CD4-positive, alpha-beta T cell (primary cell): ENCODE results near the gene CPNE9. TPM values are rescaled to one million over a fixed set of nuclear protein-coding genes. Genes with fewer than 3 reads are reported as not detected.

Source experiments
- ATAC-seq: fragments of 200-7000 bp; cut with Tn5 transposase; one replicate; pipeline ENCODE4 v1.10.0; 2022; ENCODE audit warnings: mild to moderate bottlenecking; ENCODE audit not compliant: poor library complexity
- CTCF ChIA-PET: fragments of 350-600 bp; sonication (Branson Sonifier 250); formaldehyde crosslinking; loops from one replicate; lab custom pipeline; 2021; ENCODE audit warnings: antibody characterized with exemption, inconsistent platforms; lab: Charles Lee
- POLR2A ChIA-PET: fragments of 350-600 bp; sonication (Branson Sonifier 250); formaldehyde crosslinking; loops from one replicate; lab custom pipeline; 2021; ENCODE audit warnings: antibody characterized with exemption, inconsistent platforms; lab: Charles Lee
- DNase-seq, 14 experiments: peaks; one replicate each; pipeline ENCODE4 v3.0.0-alpha.2; 2013 to 2020; ENCODE audit warnings: mixed read lengths in 2 of 14
- H3K27ac ChIP-seq, 2 donors: one replicate each; pipeline versions ENCODE4 v1.5.1 to v1.7.0; 2013; ENCODE audit warnings: low read length in 2 of 2, low read depth in 1 of 2, mild to moderate bottlenecking in 1 of 2
- H3K27me3 ChIP-seq, 2 experiments: 1 replicate in 1 of 2; 2 replicates in 1 of 2; pipeline versions ENCODE4 v1.6.1 to v1.7.0; 2013; ENCODE audit warnings: low read length in 2 of 2, control low read depth in 1 of 2, mild to moderate bottlenecking in 1 of 2, moderate library complexity in 1 of 2; ENCODE audit not compliant: insufficient read depth in 2 of 2, control insufficient read depth in 1 of 2
- H3K36me3 ChIP-seq: one replicate; pipeline ENCODE4 v1.6.1; 2013; ENCODE audit warnings: low read length, control low read depth; ENCODE audit not compliant: insufficient read depth
- H3K4me1 ChIP-seq: one replicate; pipeline ENCODE4 v1.6.1; 2013; ENCODE audit warnings: low read length, control low read depth; ENCODE audit not compliant: insufficient read depth
- H3K4me3 ChIP-seq: one replicate; pipeline ENCODE4 v1.5.1; 2013; ENCODE audit warnings: mild to moderate bottlenecking, low read length, moderate library complexity
- H3K9me3 ChIP-seq, 2 experiments: 1 replicate in 1 of 2; 2 replicates in 1 of 2; pipeline versions ENCODE4 v1.6.1 to v1.7.0; 2013; ENCODE audit warnings: low read length in 2 of 2, mild to moderate bottlenecking in 2 of 2, control low read depth in 1 of 2, moderate library complexity in 1 of 2; ENCODE audit not compliant: control insufficient read depth in 1 of 2, insufficient read depth in 1 of 2
- H3K27ac Mint-ChIP-seq: one replicate; pipeline ENCODE4 v1.8.0; 2020; ENCODE audit warnings: mixed read lengths
- H3K27me3 Mint-ChIP-seq: one replicate; pipeline ENCODE4 v1.8.0; 2021; ENCODE audit warnings: mixed read lengths
- H3K36me3 Mint-ChIP-seq: one replicate; pipeline ENCODE4 v1.8.0; 2021; ENCODE audit warnings: low read depth, mixed read lengths
- H3K4me1 Mint-ChIP-seq: one replicate; pipeline ENCODE4 v1.8.0; 2021; ENCODE audit warnings: low read depth, mixed read lengths
- H3K4me3 Mint-ChIP-seq: one replicate; pipeline ENCODE4 v1.8.0; 2020; ENCODE audit warnings: mild to moderate bottlenecking, mixed read lengths
- H3K9me3 Mint-ChIP-seq: one replicate; pipeline ENCODE4 v1.8.0; 2020; ENCODE audit warnings: mixed read lengths
- intact Hi-C, 2 experiments: fragments of 100-400 bp; cut with DNase I in 1 of 2; cut with micrococcal nuclease in 1 of 2; formaldehyde crosslinking; loops; one replicate each; pipeline versions ENCODE4 v1.15.1 to v1.9.0; 2023 to 2025; cut with DNase I, micrococcal nuclease
- total RNA-seq, 174 experiments: library from RNA in 2 of 174; stranded (reverse) in 2 of 174; gene quantifications; one replicate each; pipeline ENCODE4 v1.2.3 and lab custom pipeline; 2021 to 2026
- TF ChIP-seq, protein P1 (sequence below): fragments of 200-600 bp; IDR thresholded peaks from one replicate; pipeline ENCODE4 v1.8.0; 2022; ENCODE audit warnings: antibody characterized with exemption, mild to moderate bottlenecking

CPNE9 gene
- total RNA-seq, 2 experiments from 2014 or later, result 0.33 to 0.45 TPM

DNA sequence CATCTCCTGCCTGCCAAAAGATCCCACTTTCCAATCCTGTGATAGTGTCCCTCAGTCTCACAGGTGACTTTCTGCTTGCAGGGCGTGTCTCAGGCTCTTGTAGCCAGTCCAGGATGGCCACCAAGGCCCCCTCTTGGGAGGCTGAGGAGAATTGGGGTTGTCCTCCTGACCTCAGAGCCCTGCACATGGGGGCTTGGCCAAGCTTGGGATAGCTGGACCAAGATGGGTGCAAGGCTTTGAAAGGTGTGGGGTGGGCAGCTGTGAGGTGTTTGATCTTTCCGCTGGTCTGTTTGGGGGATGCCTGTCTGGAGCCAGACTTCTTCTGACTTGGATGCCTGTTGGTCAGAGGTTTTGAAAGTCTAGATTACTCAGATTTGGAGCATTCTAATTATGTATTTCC, 12.0 kb upstream of the CPNE9 start:
- H3K4me3 Mint-ChIP-seq, result no peak overlapping the region
- intact Hi-C loops, result no loop called here
- POLR2A ChIA-PET, result no interaction called here
- ATAC-seq (no peak), DNase-seq (no peak)
- Histone ChIP-seq H3K9me3 (no peaks in the 10 kb centered on the region), H3K36me3 (peaks cover 98% of the 10 kb centered on the region), H3K4me3 (no peak overlapping the region), H3K27ac (no peak overlapping the region), H3K4me1 (no peaks in the 10 kb centered on the region), H3K27me3 (no peaks in the 10 kb centered on the region)
- H3K9me3 Mint-ChIP-seq, result no peaks in the 10 kb centered on the region
- CTCF ChIA-PET, result no interaction called here
- no peaks in the 10 kb centered on the region for H3K27me3 Mint-ChIP-seq
- H3K27ac Mint-ChIP-seq, result no peak overlapping the region
- H3K36me3 Mint-ChIP-seq, result peaks cover 95% of the 10 kb centered on the region
- H3K4me1 Mint-ChIP-seq, result no peaks in the 10 kb centered on the region
- TF ChIP-seq, protein P1, sequence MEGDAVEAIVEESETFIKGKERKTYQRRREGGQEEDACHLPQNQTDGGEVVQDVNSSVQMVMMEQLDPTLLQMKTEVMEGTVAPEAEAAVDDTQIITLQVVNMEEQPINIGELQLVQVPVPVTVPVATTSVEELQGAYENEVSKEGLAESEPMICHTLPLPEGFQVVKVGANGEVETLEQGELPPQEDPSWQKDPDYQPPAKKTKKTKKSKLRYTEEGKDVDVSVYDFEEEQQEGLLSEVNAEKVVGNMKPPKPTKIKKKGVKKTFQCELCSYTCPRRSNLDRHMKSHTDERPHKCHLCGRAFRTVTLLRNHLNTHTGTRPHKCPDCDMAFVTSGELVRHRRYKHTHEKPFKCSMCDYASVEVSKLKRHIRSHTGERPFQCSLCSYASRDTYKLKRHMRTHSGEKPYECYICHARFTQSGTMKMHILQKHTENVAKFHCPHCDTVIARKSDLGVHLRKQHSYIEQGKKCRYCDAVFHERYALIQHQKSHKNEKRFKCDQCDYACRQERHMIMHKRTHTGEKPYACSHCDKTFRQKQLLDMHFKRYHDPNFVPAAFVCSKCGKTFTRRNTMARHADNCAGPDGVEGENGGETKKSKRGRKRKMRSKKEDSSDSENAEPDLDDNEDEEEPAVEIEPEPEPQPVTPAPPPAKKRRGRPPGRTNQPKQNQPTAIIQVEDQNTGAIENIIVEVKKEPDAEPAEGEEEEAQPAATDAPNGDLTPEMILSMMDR, result no peak

DNA sequence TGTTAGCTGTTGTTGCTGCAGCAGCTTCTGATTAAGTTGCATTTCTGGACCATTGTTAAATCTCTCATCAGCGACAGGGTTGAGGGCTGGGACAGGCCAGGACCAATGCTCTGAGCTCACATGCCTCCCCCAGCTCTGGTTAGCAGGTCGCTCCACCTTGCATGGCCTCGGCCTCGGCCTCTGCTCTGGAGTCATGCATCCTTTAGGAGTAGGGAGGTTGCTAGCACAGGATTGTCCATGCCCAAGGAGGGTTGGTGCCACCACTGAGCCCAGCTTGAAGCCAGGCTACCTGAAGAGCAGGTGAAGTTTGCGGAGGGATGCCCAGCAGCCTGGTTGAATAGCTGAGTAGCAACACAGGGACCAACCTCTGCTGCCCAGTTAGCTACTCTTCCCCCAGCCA, 11.2 kb upstream of the CPNE9 start:
- no peaks in the 10 kb centered on the region for H3K27me3 Mint-ChIP-seq
- H3K27me3 ChIP-seq, result no peaks in the 10 kb centered on the region
- POLR2A ChIA-PET, result interaction anchor here (0.7 kb wide), 1 partner anchor 10 kb away, joined by 3 read pairs; no protein-coding TSS in a partner anchor
- no peak overlapping the region for H3K27ac Mint-ChIP-seq
- no peak for ATAC-seq
- TF ChIP-seq, protein P1, result no peak
- H3K4me3 Mint-ChIP-seq, result no peak overlapping the region
- H3K4me1 ChIP-seq, result no peaks in the 10 kb centered on the region
- H3K4me3 ChIP-seq, result no peak overlapping the region
- no peak for DNase-seq
- H3K9me3 ChIP-seq, result no peaks in the 10 kb centered on the region
- intact Hi-C loops, result no loop called here
- H3K36me3 ChIP-seq, result peaks cover 98% of the 10 kb centered on the region
- CTCF ChIA-PET, result no interaction called here
- no peaks in the 10 kb centered on the region for H3K9me3 Mint-ChIP-seq
- peaks cover 96% of the 10 kb centered on the region for H3K36me3 Mint-ChIP-seq
- no peaks in the 10 kb centered on the region for H3K4me1 Mint-ChIP-seq
- no peak overlapping the region for H3K27ac ChIP-seq

GRCh38 chr3:9695345-9695744, 8.3 kb upstream of the CPNE9 start:
- H3K27me3 Mint-ChIP-seq, result no peaks in the 10 kb centered on the region
- H3K4me3 Mint-ChIP-seq, result no peak overlapping the region
- no peaks in the 10 kb centered on the region for H3K4me1 Mint-ChIP-seq
- POLR2A ChIA-PET, result no interaction called here
- no peak for DNase-seq
- Histone ChIP-seq H3K4me3 (no peak overlapping the region), H3K27ac (no peak overlapping the region), H3K27me3 (no peaks in the 10 kb centered on the region), H3K4me1 (no peaks in the 10 kb centered on the region), H3K9me3 (no peaks in the 10 kb centered on the region), H3K36me3 (peaks cover 89% of the 10 kb centered on the region)
- CTCF ChIA-PET, result no interaction called here
- H3K9me3 Mint-ChIP-seq, result no peaks in the 10 kb centered on the region
- peaks cover 89% of the 10 kb centered on the region for H3K36me3 Mint-ChIP-seq
- TF ChIP-seq, protein P1, result no peak
- intact Hi-C loops, result no loop called here
- no peak overlapping the region for H3K27ac Mint-ChIP-seq
- no peak for ATAC-seq
